ENCODE results near the gene GRM8.

DNA sequence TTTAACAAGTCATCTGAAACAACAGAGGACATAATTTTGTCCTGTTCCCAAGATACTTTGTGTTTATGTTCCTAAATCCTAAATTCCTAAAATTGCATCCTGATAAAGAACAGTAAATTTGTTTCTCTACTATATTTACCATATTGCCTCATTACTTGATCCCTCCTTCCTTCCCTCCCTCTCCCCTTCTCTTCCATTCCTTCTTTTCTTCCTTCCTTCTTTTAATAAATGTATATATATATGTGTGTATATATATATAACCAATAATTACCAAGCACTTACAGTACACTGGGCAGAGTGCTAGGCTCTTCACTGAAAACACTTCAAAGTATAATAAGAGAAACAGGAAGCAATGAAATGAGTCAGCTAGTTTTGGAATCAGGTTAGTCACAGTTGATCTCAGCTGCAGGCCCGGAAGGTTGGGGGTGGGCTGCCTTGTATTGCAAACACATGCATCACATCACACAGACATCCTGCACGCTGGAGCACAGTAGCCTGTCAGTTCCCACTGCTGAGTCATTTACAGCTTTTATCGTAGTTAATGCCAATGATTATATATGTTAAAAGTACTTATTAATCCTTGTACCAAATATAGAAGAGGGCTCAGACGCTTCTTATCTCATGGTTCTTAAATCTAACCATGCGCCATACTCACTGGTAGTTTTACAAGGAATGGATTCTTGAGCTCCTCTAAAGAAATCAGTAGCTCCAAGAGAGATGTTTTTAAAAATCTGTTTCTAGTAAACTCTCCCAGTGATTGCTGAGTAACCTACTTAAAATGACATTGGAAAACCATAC lies 551.7 kb downstream of the GRM8 start:
- TF ChIP-seq, protein P1, sequence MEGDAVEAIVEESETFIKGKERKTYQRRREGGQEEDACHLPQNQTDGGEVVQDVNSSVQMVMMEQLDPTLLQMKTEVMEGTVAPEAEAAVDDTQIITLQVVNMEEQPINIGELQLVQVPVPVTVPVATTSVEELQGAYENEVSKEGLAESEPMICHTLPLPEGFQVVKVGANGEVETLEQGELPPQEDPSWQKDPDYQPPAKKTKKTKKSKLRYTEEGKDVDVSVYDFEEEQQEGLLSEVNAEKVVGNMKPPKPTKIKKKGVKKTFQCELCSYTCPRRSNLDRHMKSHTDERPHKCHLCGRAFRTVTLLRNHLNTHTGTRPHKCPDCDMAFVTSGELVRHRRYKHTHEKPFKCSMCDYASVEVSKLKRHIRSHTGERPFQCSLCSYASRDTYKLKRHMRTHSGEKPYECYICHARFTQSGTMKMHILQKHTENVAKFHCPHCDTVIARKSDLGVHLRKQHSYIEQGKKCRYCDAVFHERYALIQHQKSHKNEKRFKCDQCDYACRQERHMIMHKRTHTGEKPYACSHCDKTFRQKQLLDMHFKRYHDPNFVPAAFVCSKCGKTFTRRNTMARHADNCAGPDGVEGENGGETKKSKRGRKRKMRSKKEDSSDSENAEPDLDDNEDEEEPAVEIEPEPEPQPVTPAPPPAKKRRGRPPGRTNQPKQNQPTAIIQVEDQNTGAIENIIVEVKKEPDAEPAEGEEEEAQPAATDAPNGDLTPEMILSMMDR (IDR thresholded peaks at IDR 0.05; ENCODE audit: low read depth, low read length, missing input control) = no peak
- TF ChIP-seq SP1 (IDR thresholded peaks at IDR 0.05) = no peak
- TF ChIP-seq, protein P2, sequence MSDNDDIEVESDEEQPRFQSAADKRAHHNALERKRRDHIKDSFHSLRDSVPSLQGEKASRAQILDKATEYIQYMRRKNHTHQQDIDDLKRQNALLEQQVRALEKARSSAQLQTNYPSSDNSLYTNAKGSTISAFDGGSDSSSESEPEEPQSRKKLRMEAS (IDR thresholded peaks at IDR 0.05) = no peak
- TF ChIP-seq TAF1 (conservative IDR thresholded peaks at IDR 0.05) = no peak
- TF ChIP-seq GABPA (IDR thresholded peaks at IDR 0.05 in 1 of 2, conservative IDR thresholded peaks at IDR 0.05 in 1 of 2) = no peak
- TF ChIP-seq YY1 (IDR thresholded peaks at IDR 0.05) = no peak
- TF ChIP-seq, protein P3, sequence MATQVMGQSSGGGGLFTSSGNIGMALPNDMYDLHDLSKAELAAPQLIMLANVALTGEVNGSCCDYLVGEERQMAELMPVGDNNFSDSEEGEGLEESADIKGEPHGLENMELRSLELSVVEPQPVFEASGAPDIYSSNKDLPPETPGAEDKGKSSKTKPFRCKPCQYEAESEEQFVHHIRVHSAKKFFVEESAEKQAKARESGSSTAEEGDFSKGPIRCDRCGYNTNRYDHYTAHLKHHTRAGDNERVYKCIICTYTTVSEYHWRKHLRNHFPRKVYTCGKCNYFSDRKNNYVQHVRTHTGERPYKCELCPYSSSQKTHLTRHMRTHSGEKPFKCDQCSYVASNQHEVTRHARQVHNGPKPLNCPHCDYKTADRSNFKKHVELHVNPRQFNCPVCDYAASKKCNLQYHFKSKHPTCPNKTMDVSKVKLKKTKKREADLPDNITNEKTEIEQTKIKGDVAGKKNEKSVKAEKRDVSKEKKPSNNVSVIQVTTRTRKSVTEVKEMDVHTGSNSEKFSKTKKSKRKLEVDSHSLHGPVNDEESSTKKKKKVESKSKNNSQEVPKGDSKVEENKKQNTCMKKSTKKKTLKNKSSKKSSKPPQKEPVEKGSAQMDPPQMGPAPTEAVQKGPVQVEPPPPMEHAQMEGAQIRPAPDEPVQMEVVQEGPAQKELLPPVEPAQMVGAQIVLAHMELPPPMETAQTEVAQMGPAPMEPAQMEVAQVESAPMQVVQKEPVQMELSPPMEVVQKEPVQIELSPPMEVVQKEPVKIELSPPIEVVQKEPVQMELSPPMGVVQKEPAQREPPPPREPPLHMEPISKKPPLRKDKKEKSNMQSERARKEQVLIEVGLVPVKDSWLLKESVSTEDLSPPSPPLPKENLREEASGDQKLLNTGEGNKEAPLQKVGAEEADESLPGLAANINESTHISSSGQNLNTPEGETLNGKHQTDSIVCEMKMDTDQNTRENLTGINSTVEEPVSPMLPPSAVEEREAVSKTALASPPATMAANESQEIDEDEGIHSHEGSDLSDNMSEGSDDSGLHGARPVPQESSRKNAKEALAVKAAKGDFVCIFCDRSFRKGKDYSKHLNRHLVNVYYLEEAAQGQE (IDR thresholded peaks at IDR 0.05) = no peak
- TF ChIP-seq HNF4A (conservative IDR thresholded peaks at IDR 0.05) = no peak
